HAP-1 (cell line): Measurements from ENCODE around the gene SCARF2.
"Not testable (repeated sequence)": the region's sequence is repeated elsewhere in the genome, so short reads cannot be mapped to it uniquely, and the experiment has no call there.

Experiments
- DNase-seq, 2 experiments: peaks; one replicate each; pipeline ENCODE4 v3.0.0-alpha.2; 2016 to 2020; ENCODE audit warnings: low spot score in 2 of 2
- H3K27me3 ChIP-seq: fragments of 250-450 bp; sonication (Bioruptor Pico); 2 replicates; pipeline ENCODE4 v1.5.1; 2020; ENCODE audit warnings: low read depth, mild to moderate bottlenecking, moderate library complexity
- H3K36me3 ChIP-seq: fragments of 250-450 bp; sonication (Bioruptor Pico); replicated peaks from 2 replicates; pipeline ENCODE4 v1.5.1; 2020; ENCODE audit warnings: mild to moderate bottlenecking
- H3K4me1 ChIP-seq: fragments of 250-450 bp; sonication (Bioruptor Pico); 2 replicates; pipeline ENCODE4 v1.5.1; 2020; ENCODE audit warnings: mild to moderate bottlenecking
- H3K4me3 ChIP-seq: fragments of 250-450 bp; sonication (Bioruptor Pico); 2 replicates; pipeline ENCODE4 v1.5.1; 2020; ENCODE audit warnings: mild to moderate bottlenecking, moderate library complexity
- H3K9me3 ChIP-seq: fragments of 250-450 bp; sonication (Bioruptor Pico); 2 replicates; pipeline ENCODE4 v1.5.1; 2020; ENCODE audit warnings: mild to moderate bottlenecking, moderate library complexity
- in situ Hi-C: fragments of 300-500 bp; cut with MboI; formaldehyde crosslinking; loops from 3 replicates; pipeline ENCODE4 v1.14.3; 2020; ENCODE audit warnings: low sequenced_read_pairs, inconsistent platforms, mixed read lengths

SCARF2 gene

GRCh38 chr22:20399866-20400605 is 37.6 kb downstream of the SCARF2 start:
- DNase-seq: no peak
- Histone ChIP-seq H3K9me3 (no peaks in the 10 kb centered on the region), H3K36me3 (peaks cover 9% of the 10 kb centered on the region), H3K4me1 (peaks cover 11% of the 10 kb centered on the region), H3K4me3 (no peak overlapping the region), H3K27me3 (no peaks in the 10 kb centered on the region)
- in situ Hi-C loops: no loop called here

DNA sequence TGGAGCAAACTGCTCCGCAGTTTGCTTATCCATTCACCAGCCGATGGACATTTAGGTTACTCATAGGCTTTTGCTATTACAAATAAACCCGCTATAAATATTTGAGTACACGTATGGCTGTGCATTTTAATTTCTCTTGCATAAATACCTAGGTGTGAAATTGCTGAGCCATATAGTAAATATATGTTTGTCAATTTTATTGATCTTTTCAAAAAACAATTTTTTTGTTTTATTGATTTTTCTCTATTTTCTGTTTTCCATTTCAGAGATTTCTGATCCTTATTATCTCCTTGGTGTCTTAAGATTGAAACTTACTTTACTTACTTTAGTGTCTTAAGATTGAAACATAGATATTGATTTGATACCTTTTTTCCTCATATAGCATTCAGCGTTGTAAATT is 39.2 kb downstream of the SCARF2 start:
- no peak for DNase-seq
- Histone ChIP-seq H3K9me3 (no peaks in the 10 kb centered on the region), H3K36me3 (peaks cover 9% of the 10 kb centered on the region), H3K4me1 (peaks cover 19% of the 10 kb centered on the region), H3K27me3 (no peaks in the 10 kb centered on the region), H3K4me3 (no peak overlapping the region)
- in situ Hi-C loops: no loop called here

DNA sequence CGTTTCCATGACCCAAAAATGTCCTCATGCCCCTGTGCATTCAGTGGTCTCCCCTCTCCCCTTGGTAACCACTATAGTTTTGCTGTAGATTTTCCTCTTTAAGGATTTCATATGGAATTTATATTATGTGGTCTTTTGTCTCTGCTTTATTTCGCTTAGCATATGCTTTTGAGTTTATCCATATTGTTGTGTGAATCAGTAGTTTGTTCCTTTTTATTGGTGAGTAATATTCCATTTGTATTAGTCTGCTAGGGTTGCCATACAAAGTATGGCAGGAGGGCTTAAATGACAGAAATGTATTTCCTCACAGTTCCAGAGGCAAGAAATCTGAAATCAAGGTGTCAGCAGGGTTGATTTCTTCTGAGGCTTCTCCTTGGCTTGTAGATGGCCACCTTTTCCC is 40.1 kb downstream of the SCARF2 start:
- H3K4me1 ChIP-seq: peaks cover 22% of the 10 kb centered on the region
- peaks cover 3% of the 10 kb centered on the region for H3K36me3 ChIP-seq
- H3K9me3 ChIP-seq: no peaks in the 10 kb centered on the region
- H3K4me3 ChIP-seq: no peak overlapping the region
- H3K27me3 ChIP-seq: no peaks in the 10 kb centered on the region
- in situ Hi-C loops: no loop called here
- DNase-seq: no peak

DNA sequence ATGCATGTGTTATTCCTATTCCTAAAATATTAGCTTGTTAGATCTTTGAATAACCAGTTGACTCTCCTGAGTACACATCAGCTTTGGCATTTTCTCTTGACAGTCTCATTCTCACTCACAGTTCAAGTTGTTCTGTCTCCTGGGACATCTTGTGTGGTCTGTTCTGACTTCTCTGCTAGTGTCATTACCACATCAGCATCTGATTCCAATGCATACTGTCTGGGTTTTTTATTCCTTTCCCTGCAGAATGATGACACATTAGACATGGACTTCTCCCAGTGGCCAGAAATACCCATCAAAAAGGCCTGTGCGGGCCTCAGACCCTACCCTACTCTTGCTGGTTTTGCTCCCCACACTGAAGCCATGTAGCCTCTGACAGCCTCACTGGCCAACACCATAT is 41.0 kb downstream of the SCARF2 start:
- Histone ChIP-seq H3K4me1 (peaks cover 22% of the 10 kb centered on the region), H3K4me3 (no peak overlapping the region), H3K9me3 (no peaks in the 10 kb centered on the region), H3K36me3 (peaks cover 3% of the 10 kb centered on the region; the same call in 1 of the 2 replicates), H3K27me3 (no peaks in the 10 kb centered on the region)
- in situ Hi-C loops: no loop called here
- no peak for DNase-seq

GRCh38 chr22:20395907-20396287 is 41.7 kb downstream of the SCARF2 start:
- peaks cover 22% of the 10 kb centered on the region for H3K4me1 ChIP-seq
- DNase-seq: no peak
- H3K36me3 ChIP-seq: no peaks in the 10 kb centered on the region; the same call in 1 of the 2 replicates
- H3K9me3 ChIP-seq: no peaks in the 10 kb centered on the region
- no peaks in the 10 kb centered on the region for H3K27me3 ChIP-seq
- in situ Hi-C loops: no loop called here
- peak overlapping the region; percentile 93; the same call in 1 of the 2 replicates for H3K4me3 ChIP-seq

DNA sequence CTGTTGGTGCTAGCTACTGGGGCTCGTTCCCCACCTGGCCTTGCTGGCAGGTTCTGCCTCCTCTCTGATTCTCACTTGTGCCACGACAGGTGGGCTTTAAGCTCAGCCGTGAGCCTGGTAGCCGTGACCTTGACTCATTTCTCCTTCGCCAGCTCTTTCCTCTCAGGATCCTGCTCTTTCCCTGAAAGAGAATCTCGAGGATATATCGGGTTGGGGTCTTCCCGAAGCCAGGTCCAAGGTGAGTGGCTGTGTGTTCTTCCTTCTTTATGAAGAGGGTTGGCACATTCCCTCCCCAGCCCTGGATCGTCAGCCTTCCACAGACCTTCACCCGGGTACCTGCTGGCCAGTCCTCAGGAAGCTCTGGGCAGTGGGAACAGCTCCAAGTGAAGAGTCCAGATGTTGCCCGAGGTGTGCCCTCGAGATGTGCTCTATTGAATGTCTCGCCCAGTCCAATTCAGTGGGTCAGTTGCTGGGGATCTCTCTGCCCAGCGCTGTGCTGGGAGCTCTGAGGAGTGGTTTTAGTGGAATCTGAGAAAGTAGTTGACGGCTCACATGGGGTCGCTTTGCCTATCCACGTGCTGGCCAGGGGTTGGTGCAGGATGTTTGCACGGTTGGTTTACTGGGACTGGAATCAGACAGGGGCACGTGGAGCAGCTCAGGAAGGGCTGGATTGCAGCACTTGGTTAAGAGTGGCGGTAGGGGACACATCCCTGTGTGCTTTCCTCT is 42.3 kb downstream of the SCARF2 start:
- H3K4me3 ChIP-seq: peak overlapping the region; percentile 93
- H3K27me3 ChIP-seq: no peaks in the 10 kb centered on the region
- H3K4me1 ChIP-seq: peaks cover 22% of the 10 kb centered on the region
- H3K9me3 ChIP-seq: no peaks in the 10 kb centered on the region
- in situ Hi-C loops: no loop called here
- no peak for DNase-seq
- no peaks in the 10 kb centered on the region; the same call in 1 of the 2 replicates for H3K36me3 ChIP-seq

GRCh38 chr22:20393705-20394476 is 43.7 kb downstream of the SCARF2 start, which contains the start of gene ZNF74:
Gene ZNF74, plus strand, starts transcription at chr22:20394151. Its CDS starts 478 bp downstream, at chr22:20394629.
- Histone ChIP-seq H3K4me3 (peak within 1 kb of the TSS; percentile 93), H3K36me3 (no peaks in the 10 kb centered on the region; the same call in 1 of the 2 replicates), H3K27me3 (no peaks in the 10 kb centered on the region), H3K4me1 (peaks cover 20% of the 10 kb centered on the region), H3K9me3 (no peaks in the 10 kb centered on the region)
- peak; percentile 90 to 92 for DNase-seq
- in situ Hi-C loops: no loop called here

DNA sequence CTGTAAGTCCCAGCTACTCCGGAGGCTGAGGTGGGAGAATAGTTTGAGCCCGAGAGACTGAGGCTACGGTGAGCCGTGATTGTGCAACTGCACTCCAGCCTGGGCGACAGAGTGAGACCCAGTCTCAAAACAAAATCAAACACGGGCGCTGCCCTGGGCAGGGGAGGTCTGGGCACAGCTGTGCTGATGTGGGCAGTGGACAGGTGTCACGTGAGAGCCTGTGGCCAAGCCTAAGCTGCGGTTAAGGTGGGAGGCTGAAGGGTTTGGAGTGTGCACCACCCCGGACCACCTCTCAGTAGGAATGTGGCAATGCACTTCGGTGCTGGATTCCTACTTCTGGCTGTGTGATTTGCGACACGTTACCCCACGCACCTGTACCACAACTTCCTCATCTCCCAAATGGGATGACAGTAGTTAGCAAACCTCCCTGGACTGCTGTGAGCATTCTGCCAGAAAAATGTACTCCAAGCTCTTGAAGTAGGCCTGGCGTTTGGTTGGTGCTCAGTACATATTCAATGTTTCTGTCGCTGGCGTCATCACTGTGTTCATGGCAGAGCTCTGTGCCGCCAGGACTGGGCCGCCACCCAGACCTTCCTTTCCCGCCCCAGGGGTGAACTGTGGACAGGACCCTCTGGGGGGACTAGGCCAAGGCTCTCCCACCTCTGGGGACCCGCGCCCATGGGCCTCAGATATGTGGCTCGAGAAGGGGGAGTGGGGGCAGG is 44.5 kb downstream of the SCARF2 start:
- Histone ChIP-seq H3K27me3 (no peaks in the 10 kb centered on the region), H3K4me1 (peaks cover 16% of the 10 kb centered on the region), H3K9me3 (no peaks in the 10 kb centered on the region), H3K4me3 (peak overlapping the region; percentile 93), H3K36me3 (no peaks in the 10 kb centered on the region)
- in situ Hi-C loops: no loop called here
- no peak for DNase-seq

DNA sequence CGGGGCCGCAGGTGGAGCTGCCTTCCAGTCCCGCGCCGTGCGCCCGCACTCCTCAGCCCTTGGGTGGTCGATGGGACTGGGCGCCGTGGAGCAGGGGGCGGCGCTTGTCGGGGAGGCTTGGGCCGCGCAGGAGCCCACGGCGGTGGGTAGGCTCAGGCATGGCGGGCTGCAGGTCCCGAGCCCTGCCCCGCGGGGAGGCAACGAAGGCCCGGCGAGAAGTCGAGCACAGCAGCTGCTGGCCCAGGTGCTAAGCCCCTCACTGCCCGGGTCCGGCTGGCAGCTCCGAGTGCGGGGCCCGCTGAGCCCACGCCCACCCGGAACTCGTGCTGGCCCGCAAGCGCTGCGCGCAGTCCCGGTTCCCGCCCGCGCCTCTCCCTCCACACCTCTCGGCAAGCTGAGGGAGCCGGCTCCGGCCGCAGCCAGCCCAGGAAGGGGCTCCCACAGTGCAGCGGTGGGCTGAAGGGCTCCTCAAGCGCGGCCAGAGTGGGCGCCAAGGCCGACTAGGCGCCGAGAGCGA is 45.2 kb downstream of the SCARF2 start:
- H3K27me3 ChIP-seq, DNase-seq, H3K4me3 ChIP-seq, H3K9me3 ChIP-seq, in situ Hi-C loops, H3K36me3 ChIP-seq: not testable (repeated sequence)
- H3K4me1 ChIP-seq: peaks cover 16% of the 10 kb centered on the region

DNA sequence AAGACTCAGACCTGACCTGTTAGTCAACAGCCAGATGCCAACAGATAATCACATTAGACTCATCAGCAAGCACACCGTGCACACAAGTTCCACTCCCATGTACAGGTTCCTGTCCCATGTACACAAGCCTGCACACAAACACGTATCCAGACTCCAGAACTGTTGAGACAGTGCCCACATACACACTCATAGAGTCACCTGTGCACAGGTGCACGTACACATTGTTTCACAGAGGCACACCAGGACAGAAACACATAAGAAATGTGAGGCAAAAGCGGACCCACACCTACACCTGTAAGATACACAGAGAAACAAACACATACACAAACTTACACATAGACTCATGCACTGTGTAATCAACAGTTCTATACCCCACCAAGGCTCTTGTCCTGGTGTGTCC is 46.4 kb downstream of the SCARF2 start:
- H3K9me3 ChIP-seq: no peaks in the 10 kb centered on the region
- H3K27me3 ChIP-seq: no peaks in the 10 kb centered on the region
- no peak overlapping the region for H3K4me3 ChIP-seq
- no peak for DNase-seq
- H3K4me1 ChIP-seq: peaks cover 16% of the 10 kb centered on the region
- in situ Hi-C loops: no loop called here
- no peaks in the 10 kb centered on the region for H3K36me3 ChIP-seq

- Histone ChIP-seq H3K4me3 (no peak overlapping the region), H3K9me3 (no peaks in the 10 kb centered on the region), H3K4me1 (peaks cover 15% of the 10 kb centered on the region), H3K27me3 (no peaks in the 10 kb centered on the region), H3K36me3 (no peaks in the 10 kb centered on the region)
- no peak for DNase-seq
- in situ Hi-C loops: no loop called here
Observed at GRCh38 chr22:20390394-20390907, 47.2 kb downstream of the SCARF2 start.

GRCh38 chr22:20389288-20389687 is 48.3 kb downstream of the SCARF2 start:
- in situ Hi-C loops: no loop called here
- H3K27me3 ChIP-seq: no peaks in the 10 kb centered on the region
- no peak for DNase-seq
- H3K9me3 ChIP-seq: no peaks in the 10 kb centered on the region
- H3K4me1 ChIP-seq: peaks cover 6% of the 10 kb centered on the region
- H3K4me3 ChIP-seq: no peak overlapping the region
- no peaks in the 10 kb centered on the region for H3K36me3 ChIP-seq

DNA sequence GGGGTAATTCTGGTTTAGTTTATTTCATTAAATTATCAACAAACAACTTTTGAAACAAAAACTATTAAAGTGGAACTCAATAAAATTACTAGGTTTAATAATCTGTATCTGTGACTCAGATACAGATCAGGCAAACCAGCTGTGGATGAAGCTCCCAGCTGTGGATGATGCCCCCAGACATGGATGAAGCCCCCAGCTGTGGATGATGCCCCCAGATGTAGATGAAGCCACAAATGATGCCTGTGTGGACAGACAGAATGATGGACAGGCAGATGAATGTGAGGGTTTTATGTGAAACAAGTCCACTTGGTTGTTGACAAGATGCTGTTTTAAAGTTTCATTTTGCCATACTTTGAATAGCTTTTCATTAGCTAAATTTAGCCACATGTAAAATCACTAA is 49.4 kb downstream of the SCARF2 start:
- H3K27me3 ChIP-seq: no peaks in the 10 kb centered on the region
- no peak overlapping the region for H3K4me3 ChIP-seq
- no peaks in the 10 kb centered on the region for H3K9me3 ChIP-seq
- in situ Hi-C loops: no loop called here
- DNase-seq: no peak
- H3K36me3 ChIP-seq: no peaks in the 10 kb centered on the region
- peaks cover under 1% of the 10 kb centered on the region for H3K4me1 ChIP-seq
